Esophagus muscularis mucosa (tissue), 4 donors: ENCODE results near the gene BPIFB4.

ENCODE experiments used
- EP300 ChIP-seq: sonication (generic); formaldehyde crosslinking; IDR thresholded peaks from one replicate; pipeline ENCODE4 v1.6.1; 2017; ENCODE audit warnings: antibody characterized with exemption
- POLR2A ChIP-seq: fragments of 450-650 bp; IDR thresholded peaks from one replicate; pipeline ENCODE4 v1.6.1; 2017; ENCODE audit warnings: antibody characterized with exemption, moderate library complexity, mild to moderate bottlenecking, low read depth
- POLR2AphosphoS5 ChIP-seq, 2 donors: sonication (generic); formaldehyde crosslinking; IDR thresholded peaks; one replicate each; pipeline ENCODE4 v1.6.1; 2017; ENCODE audit warnings: antibody characterized with exemption in 2 of 2
- TF ChIP-seq, protein P1 (sequence below), 3 experiments: fragments of 200-600 bp in 2 of 3; fragments of 450-650 bp in 1 of 3; sonication (generic) in 2 of 3; IDR thresholded peaks; one replicate each; pipeline ENCODE4 v1.5.1; 2017 to 2019; ENCODE audit warnings: antibody characterized with exemption in 3 of 3, mild to moderate bottlenecking in 2 of 3, moderate library complexity in 1 of 3

DNA sequence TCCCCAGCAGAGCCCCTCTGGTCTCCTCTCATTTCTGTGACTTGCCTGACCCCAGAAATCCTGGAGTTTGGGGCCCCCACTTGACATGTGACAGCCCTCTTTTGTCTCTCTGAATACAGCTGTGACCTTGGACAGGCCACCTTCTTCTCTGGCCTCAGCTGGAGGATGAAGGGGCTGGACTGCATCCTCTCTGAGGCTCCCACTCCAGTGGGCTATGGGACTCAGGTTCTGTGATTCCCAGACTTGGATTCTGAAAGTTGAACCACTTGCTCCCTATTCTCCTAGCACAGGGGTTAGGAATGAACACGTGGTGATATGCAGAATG, 16.7 kb upstream of the BPIFB4 start:
- TF ChIP-seq, protein P1, sequence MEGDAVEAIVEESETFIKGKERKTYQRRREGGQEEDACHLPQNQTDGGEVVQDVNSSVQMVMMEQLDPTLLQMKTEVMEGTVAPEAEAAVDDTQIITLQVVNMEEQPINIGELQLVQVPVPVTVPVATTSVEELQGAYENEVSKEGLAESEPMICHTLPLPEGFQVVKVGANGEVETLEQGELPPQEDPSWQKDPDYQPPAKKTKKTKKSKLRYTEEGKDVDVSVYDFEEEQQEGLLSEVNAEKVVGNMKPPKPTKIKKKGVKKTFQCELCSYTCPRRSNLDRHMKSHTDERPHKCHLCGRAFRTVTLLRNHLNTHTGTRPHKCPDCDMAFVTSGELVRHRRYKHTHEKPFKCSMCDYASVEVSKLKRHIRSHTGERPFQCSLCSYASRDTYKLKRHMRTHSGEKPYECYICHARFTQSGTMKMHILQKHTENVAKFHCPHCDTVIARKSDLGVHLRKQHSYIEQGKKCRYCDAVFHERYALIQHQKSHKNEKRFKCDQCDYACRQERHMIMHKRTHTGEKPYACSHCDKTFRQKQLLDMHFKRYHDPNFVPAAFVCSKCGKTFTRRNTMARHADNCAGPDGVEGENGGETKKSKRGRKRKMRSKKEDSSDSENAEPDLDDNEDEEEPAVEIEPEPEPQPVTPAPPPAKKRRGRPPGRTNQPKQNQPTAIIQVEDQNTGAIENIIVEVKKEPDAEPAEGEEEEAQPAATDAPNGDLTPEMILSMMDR (IDR thresholded peaks at IDR 0.05): no peak
- TF ChIP-seq POLR2A (no peak), POLR2AphosphoS5 (IDR thresholded peaks at IDR 0.05) (no peak), EP300 (no peak)
